ENCODE measurements around the gene CAMK2N1.

The CAMK2N1 gene

GRCh38 chr1:20496241-20496661, 10.2 kb upstream of the CAMK2N1 start:
- peak; percentile 90 for DNase-seq

GRCh38 chr1:20495661-20496060, 9.7 kb upstream of the CAMK2N1 start:
- DNase-seq: no peak

- DNase-seq: no peak
Observed at GRCh38 chr1:20494609-20495311, 8.8 kb upstream of the CAMK2N1 start.

- DNase-seq: peak; percentile 96
Observed at GRCh38 chr1:20493839-20494608, 8.0 kb upstream of the CAMK2N1 start.

- no peak for DNase-seq
Observed at GRCh38 chr1:20493309-20493708, 7.3 kb upstream of the CAMK2N1 start.

- no peak for DNase-seq
Observed at GRCh38 chr1:20492751-20493150, 6.7 kb upstream of the CAMK2N1 start.

- no peak for DNase-seq
Observed at GRCh38 chr1:20491866-20492265, 5.9 kb upstream of the CAMK2N1 start.

GRCh38 chr1:20491178-20491577, 5.2 kb upstream of the CAMK2N1 start:
- no peak for DNase-seq

GRCh38 chr1:20487236-20487590, 1.2 kb upstream of the CAMK2N1 start:
- no peak for DNase-seq

GRCh38 chr1:20486457-20487235, 636 bp upstream of the CAMK2N1 start:
- peak; percentile 87 for DNase-seq

GRCh38 chr1:20484519-20485462, 1.2 kb downstream of the CAMK2N1 start:
- DNase-seq: peak; percentile 69

GRCh38 chr1:20483833-20484518, 2.0 kb downstream of the CAMK2N1 start:
- peak; percentile 72 for DNase-seq

GRCh38 chr1:20483098-20483832, 2.7 kb downstream of the CAMK2N1 start:
- DNase-seq: no peak

- no peak for DNase-seq
Observed at GRCh38 chr1:20481643-20482498, 4.1 kb downstream of the CAMK2N1 start.

GRCh38 chr1:20480951-20481617, 4.9 kb downstream of the CAMK2N1 start:
- DNase-seq: peak; percentile 70

- DNase-seq: no peak
Observed at GRCh38 chr1:20480243-20480944, 5.6 kb downstream of the CAMK2N1 start.

GRCh38 chr1:20479840-20480239, 6.2 kb downstream of the CAMK2N1 start:
- DNase-seq: no peak

- DNase-seq: no peak
Observed at GRCh38 chr1:20478057-20478635, 7.9 kb downstream of the CAMK2N1 start.
